A673 (cell line): ENCODE measurements around the gene AARS1.
"Not testable (repeated sequence)": the region's sequence is repeated elsewhere in the genome, so short reads cannot be mapped to it uniquely, and the experiment has no call there.

Source experiments
- CTCF ChIP-seq: fragments of 300-800, 200-600 bp; sonication (generic); conservative IDR thresholded peaks from 2 replicates; pipeline ENCODE4 v1.5.1; 2017; ENCODE audit warnings: low read depth, mild to moderate bottlenecking, antibody characterized with exemption, low read length, moderate library complexity, mixed read lengths
- EZH2 ChIP-seq: fragments of 200-600 bp; sonication (generic); IDR thresholded peaks from 2 replicates; pipeline ENCODE4 v1.6.1; 2017; ENCODE audit warnings: borderline replicate concordance, low read depth, mild to moderate bottlenecking, mixed read lengths, antibody characterized with exemption, low read length; ENCODE audit not compliant: poor library complexity, severe bottlenecking

- TF ChIP-seq EZH2, CTCF: not testable (repeated sequence)
Measured at GRCh38 chr16:70206382-70206781, 82.9 kb downstream of the AARS1 start.
